Measurements from ENCODE around the gene SP1. TPM values are rescaled to one million over a fixed set of nuclear protein-coding genes. Genes with fewer than 3 reads are reported as not detected.
"Not testable (repeated sequence)": the region's sequence is repeated elsewhere in the genome, so short reads cannot be mapped to it uniquely, and the experiment has no call there.

Gene SP1
- total RNA-seq, 1 experiment from 2014 or later = 72.9 TPM

- peak; percentile 74 for DNase-seq (ENCODE audit: unreplicated experiment)
- Mint-ChIP-seq H3K27ac (ENCODE audit: low read depth, unreplicated experiment) (no peak overlapping the region), H3K27me3 (ENCODE audit: insufficient read depth, unreplicated experiment) (no peaks in the 10 kb centered on the region), H3K36me3 (ENCODE audit: insufficient read depth, unreplicated experiment) (peaks cover 43% of the 10 kb centered on the region), H3K4me3 (ENCODE audit: unreplicated experiment) (no peak overlapping the region), H3K4me1 (ENCODE audit: insufficient read depth, unreplicated experiment) (peaks cover 30% of the 10 kb centered on the region), H3K9me3 (ENCODE audit: unreplicated experiment) (no peaks in the 10 kb centered on the region)
- POLR2A ChIA-PET = interaction anchor here (0.6 to 5.3 kb wide), 20 partner anchors 9 to 128 kb away, joined by 3 to 65 read pairs (median 8); partner anchors contain the start of genes AAAS, PRR13 and TARBP2
- intact Hi-C loops (cut with micrococcal nuclease) = loop anchor here (2.0 kb wide), 1 partner anchor 56 kb away; no protein-coding TSS in a partner anchor
- no peak for TF ChIP-seq CTCF (IDR thresholded peaks at IDR 0.05; ENCODE audit: unreplicated experiment)
- CTCF ChIA-PET = interaction anchor here (0.5 to 7.2 kb wide), 18 partner anchors 9 to 97 kb away, joined by 3 to 135 read pairs (median 4); partner anchors contain the start of gene AAAS
- BruUV-seq (replicated peaks) = no TSS peak
Observed at GRCh38 chr12:53380794-53381730, 1.1 kb downstream of the SP1 start.

GRCh38 chr12:53381731-53382630, 2.0 kb downstream of the SP1 start:
- DNase-seq (ENCODE audit: unreplicated experiment) = peak; percentile 94
- TSS peak; percentile 42 for BruUV-seq (replicated peaks)
- intact Hi-C loops (cut with micrococcal nuclease) = loop anchor here (1.0 to 2.0 kb wide), 3 partner anchors 30 to 57 kb away; no protein-coding TSS in a partner anchor
- H3K27ac Mint-ChIP-seq (ENCODE audit: low read depth, unreplicated experiment) = no peak overlapping the region
- H3K9me3 Mint-ChIP-seq (ENCODE audit: unreplicated experiment) = no peaks in the 10 kb centered on the region
- ChIA-PET POLR2A (interaction anchor here (0.6 to 5.3 kb wide), 22 partner anchors 10 to 244 kb away, joined by 3 to 65 read pairs (median 8); partner anchors contain the start of genes AAAS, ATF7, MYG1 and PRR13), CTCF (interaction anchor here (0.5 to 7.2 kb wide), 30 partner anchors 8 to 725 kb away, joined by 3 to 135 read pairs (median 4); partner anchors contain the start of genes AAAS and AMHR2)
- H3K4me1 Mint-ChIP-seq (ENCODE audit: insufficient read depth, unreplicated experiment) = peaks cover 33% of the 10 kb centered on the region
- H3K36me3 Mint-ChIP-seq (ENCODE audit: insufficient read depth, unreplicated experiment) = peaks cover 52% of the 10 kb centered on the region
- H3K27me3 Mint-ChIP-seq (ENCODE audit: insufficient read depth, unreplicated experiment) = no peaks in the 10 kb centered on the region
- no peak overlapping the region for H3K4me3 Mint-ChIP-seq (ENCODE audit: unreplicated experiment)
- peak; percentile 54 for TF ChIP-seq CTCF (IDR thresholded peaks at IDR 0.05; ENCODE audit: unreplicated experiment)

GRCh38 chr12:53383258-53383657, 3.3 kb downstream of the SP1 start:
- Mint-ChIP-seq H3K4me3 (ENCODE audit: unreplicated experiment) (no peak overlapping the region), H3K4me1 (ENCODE audit: insufficient read depth, unreplicated experiment) (peaks cover 36% of the 10 kb centered on the region), H3K27me3 (ENCODE audit: insufficient read depth, unreplicated experiment) (no peaks in the 10 kb centered on the region), H3K9me3 (ENCODE audit: unreplicated experiment) (no peaks in the 10 kb centered on the region), H3K36me3 (ENCODE audit: insufficient read depth, unreplicated experiment) (peaks cover 63% of the 10 kb centered on the region), H3K27ac (ENCODE audit: low read depth, unreplicated experiment) (no peak overlapping the region)
- no peak for TF ChIP-seq CTCF (IDR thresholded peaks at IDR 0.05; ENCODE audit: unreplicated experiment)
- intact Hi-C loops (cut with micrococcal nuclease) = no loop called here
- ChIA-PET CTCF (interaction anchor here (0.7 to 7.2 kb wide), 10 partner anchors 16 to 60 kb away, joined by 3 to 135 read pairs (median 4); partner anchors contain the start of gene AAAS), POLR2A (interaction anchor here (0.6 to 5.3 kb wide), 11 partner anchors 15 to 202 kb away, joined by 3 to 65 read pairs (median 17); partner anchors contain the start of genes AAAS, CSAD and PRR13)
- BruUV-seq (replicated peaks) = no TSS peak
- no peak for DNase-seq (ENCODE audit: unreplicated experiment)

GRCh38 chr12:53386381-53386780, 6.4 kb downstream of the SP1 start:
- intact Hi-C loops (cut with micrococcal nuclease); H3K27me3 Mint-ChIP-seq (ENCODE audit: insufficient read depth, unreplicated experiment); H3K9me3 Mint-ChIP-seq (ENCODE audit: unreplicated experiment); DNase-seq (ENCODE audit: unreplicated experiment); H3K27ac Mint-ChIP-seq (ENCODE audit: low read depth, unreplicated experiment); BruUV-seq (replicated peaks): not testable (repeated sequence)
- CTCF ChIA-PET = interaction anchor here (0.7 to 7.2 kb wide), 4 partner anchors 20 to 1212 kb away, joined by 3 to 135 read pairs (median 6); no protein-coding TSS in a partner anchor
- Mint-ChIP-seq H3K36me3 (ENCODE audit: insufficient read depth, unreplicated experiment) (peaks cover 85% of the 10 kb centered on the region), H3K4me3 (ENCODE audit: unreplicated experiment) (peak overlapping the region; percentile 55), H3K4me1 (ENCODE audit: insufficient read depth, unreplicated experiment) (peaks cover 52% of the 10 kb centered on the region)
- POLR2A ChIA-PET = interaction anchor here (0.7 to 1.3 kb wide), 4 partner anchors 12 to 87 kb away, joined by 3 to 7 read pairs (median 3); partner anchors contain the start of gene AAAS
